Astrocyte of the hippocampus (primary cell): ENCODE data around the gene INF2.

Source experiments
- DNase-seq: peaks from one replicate; pipeline ENCODE4 v3.0.0; 2011; ENCODE audit warnings: low read depth, low spot score

The INF2 gene

GRCh38 chr14:104769324-104770071 lies 80.1 kb downstream of the INF2 start:
- no peak for DNase-seq

GRCh38 chr14:104770072-104770579 lies 80.7 kb downstream of the INF2 start:
- no peak for DNase-seq

- DNase-seq = no peak
Observed at GRCh38 chr14:104770851-104771272, 81.4 kb downstream of the INF2 start.

GRCh38 chr14:104771374-104771773 lies 82.0 kb downstream of the INF2 start:
- DNase-seq = no peak
